Activated naive CD4-positive, alpha-beta T cell treated with anti-CD3 and anti-CD28 coated beads, Interleukin-2, amount 50 U/mL, for 24 hours (primary cell): ENCODE measurements around the gene GFPT2.

Experiments
- H3K27ac Mint-ChIP-seq: one replicate; pipeline ENCODE4 v1.8.0; 2021; ENCODE audit warnings: mild to moderate bottlenecking, mixed read lengths
- H3K27me3 Mint-ChIP-seq: one replicate; pipeline ENCODE4 v1.8.0; 2021; ENCODE audit warnings: mixed read lengths
- H3K36me3 Mint-ChIP-seq: one replicate; pipeline ENCODE4 v1.8.0; 2021; ENCODE audit warnings: mixed read lengths
- H3K4me1 Mint-ChIP-seq: one replicate; pipeline ENCODE4 v1.8.0; 2021; ENCODE audit warnings: mixed read lengths
- H3K4me3 Mint-ChIP-seq: one replicate; pipeline ENCODE4 v1.8.0; 2021; ENCODE audit warnings: mild to moderate bottlenecking, mixed read lengths
- H3K9me3 Mint-ChIP-seq: one replicate; pipeline ENCODE4 v1.8.0; 2021; ENCODE audit warnings: mixed read lengths

The GFPT2 gene

GRCh38 chr5:180353048-180353979 is at the start of gene GFPT2:
Gene GFPT2, minus strand, starts transcription at chr5:180353336. Its CDS starts 119 bp downstream, at chr5:180353217.
- peak within 1 kb of the TSS; percentile 76 for H3K4me3 Mint-ChIP-seq
- peaks cover 6% of the 10 kb centered on the region for H3K4me1 Mint-ChIP-seq

GRCh38 chr5:180402716-180403115 is 49.6 kb upstream of the GFPT2 start:
- no peaks in the 10 kb centered on the region for H3K36me3 Mint-ChIP-seq
- H3K27me3 Mint-ChIP-seq = peaks cover 12% of the 10 kb centered on the region
- H3K27ac Mint-ChIP-seq = no peak overlapping the region
- H3K4me1 Mint-ChIP-seq = no peaks in the 10 kb centered on the region
- no peak overlapping the region for H3K4me3 Mint-ChIP-seq
- H3K9me3 Mint-ChIP-seq = no peaks in the 10 kb centered on the region

More at GRCh38 chr5:180353048-180353979, at the start of gene GFPT2:
- H3K9me3 Mint-ChIP-seq = no peaks in the 10 kb centered on the region
- peaks cover 31% of the 10 kb centered on the region for H3K27me3 Mint-ChIP-seq
- H3K27ac Mint-ChIP-seq = no peak within 1 kb of the TSS
- H3K36me3 Mint-ChIP-seq = no peaks in the 10 kb centered on the region

GRCh38 chr5:180401229-180401907 is 48.2 kb upstream of the GFPT2 start:
- H3K4me1 Mint-ChIP-seq = no peaks in the 10 kb centered on the region
- H3K27me3 Mint-ChIP-seq = peaks cover 10% of the 10 kb centered on the region
- H3K27ac Mint-ChIP-seq = no peak overlapping the region

GRCh38 chr5:180400416-180400815 is 47.3 kb upstream of the GFPT2 start:
- no peaks in the 10 kb centered on the region for H3K36me3 Mint-ChIP-seq
- H3K9me3 Mint-ChIP-seq = no peaks in the 10 kb centered on the region
- H3K27me3 Mint-ChIP-seq = peaks cover 11% of the 10 kb centered on the region
- no peak overlapping the region for H3K4me3 Mint-ChIP-seq
- H3K4me1 Mint-ChIP-seq = no peaks in the 10 kb centered on the region
- no peak overlapping the region for H3K27ac Mint-ChIP-seq

More at GRCh38 chr5:180401229-180401907, 48.2 kb upstream of the GFPT2 start:
- H3K9me3 Mint-ChIP-seq = no peaks in the 10 kb centered on the region
- no peak overlapping the region for H3K4me3 Mint-ChIP-seq
- no peaks in the 10 kb centered on the region for H3K36me3 Mint-ChIP-seq

- peaks cover 11% of the 10 kb centered on the region for H3K27me3 Mint-ChIP-seq
- H3K4me1 Mint-ChIP-seq = no peaks in the 10 kb centered on the region
- no peaks in the 10 kb centered on the region for H3K36me3 Mint-ChIP-seq
- no peaks in the 10 kb centered on the region for H3K9me3 Mint-ChIP-seq
- H3K27ac Mint-ChIP-seq = no peak overlapping the region
- H3K4me3 Mint-ChIP-seq = no peak overlapping the region
These were observed 46.5 kb upstream of the GFPT2 start for GRCh38 chr5:180399401-180400215.

- Mint-ChIP-seq H3K4me3 (no peak overlapping the region), H3K27ac (no peak overlapping the region), H3K4me1 (no peaks in the 10 kb centered on the region)
These were observed 43.8 kb upstream of the GFPT2 start for GRCh38 chr5:180396926-180397325.

GRCh38 chr5:180395540-180396274 is 42.6 kb upstream of the GFPT2 start:
- no peaks in the 10 kb centered on the region for H3K9me3 Mint-ChIP-seq
- no peaks in the 10 kb centered on the region for H3K4me1 Mint-ChIP-seq
- H3K4me3 Mint-ChIP-seq = no peak overlapping the region
- no peak overlapping the region for H3K27ac Mint-ChIP-seq
- peaks cover 5% of the 10 kb centered on the region for H3K27me3 Mint-ChIP-seq
- H3K36me3 Mint-ChIP-seq = no peaks in the 10 kb centered on the region

More at GRCh38 chr5:180396926-180397325, 43.8 kb upstream of the GFPT2 start:
- H3K9me3 Mint-ChIP-seq = no peaks in the 10 kb centered on the region
- no peaks in the 10 kb centered on the region for H3K36me3 Mint-ChIP-seq
- peaks cover 8% of the 10 kb centered on the region for H3K27me3 Mint-ChIP-seq

GRCh38 chr5:180394031-180394636 is 41.0 kb upstream of the GFPT2 start:
- H3K36me3 Mint-ChIP-seq = no peaks in the 10 kb centered on the region
- no peaks in the 10 kb centered on the region for H3K4me1 Mint-ChIP-seq
- H3K9me3 Mint-ChIP-seq = no peaks in the 10 kb centered on the region
- no peak overlapping the region for H3K4me3 Mint-ChIP-seq
- peaks cover 5% of the 10 kb centered on the region for H3K27me3 Mint-ChIP-seq
- no peak overlapping the region for H3K27ac Mint-ChIP-seq

GRCh38 chr5:180391276-180391675 is 38.1 kb upstream of the GFPT2 start:
- no peaks in the 10 kb centered on the region for H3K36me3 Mint-ChIP-seq
- no peaks in the 10 kb centered on the region for H3K9me3 Mint-ChIP-seq
- H3K4me1 Mint-ChIP-seq = no peaks in the 10 kb centered on the region
- H3K27me3 Mint-ChIP-seq = peaks cover 5% of the 10 kb centered on the region
- no peak overlapping the region for H3K27ac Mint-ChIP-seq
- H3K4me3 Mint-ChIP-seq = no peak overlapping the region

GRCh38 chr5:180390441-180391190 is 37.5 kb upstream of the GFPT2 start:
- Mint-ChIP-seq H3K27ac (no peak overlapping the region), H3K36me3 (no peaks in the 10 kb centered on the region), H3K27me3 (peaks cover 5% of the 10 kb centered on the region), H3K9me3 (no peaks in the 10 kb centered on the region), H3K4me1 (no peaks in the 10 kb centered on the region), H3K4me3 (no peak overlapping the region)

- H3K4me1 Mint-ChIP-seq = no peaks in the 10 kb centered on the region
- H3K36me3 Mint-ChIP-seq = no peaks in the 10 kb centered on the region
- no peaks in the 10 kb centered on the region for H3K9me3 Mint-ChIP-seq
- no peak overlapping the region for H3K27ac Mint-ChIP-seq
- H3K4me3 Mint-ChIP-seq = no peak overlapping the region
- peaks cover 3% of the 10 kb centered on the region for H3K27me3 Mint-ChIP-seq
These were observed 36.3 kb upstream of the GFPT2 start for GRCh38 chr5:180389252-180390101.

GRCh38 chr5:180387798-180388197 is 34.7 kb upstream of the GFPT2 start:
- Mint-ChIP-seq H3K4me3 (no peak overlapping the region), H3K36me3 (no peaks in the 10 kb centered on the region), H3K27ac (no peak overlapping the region), H3K4me1 (no peaks in the 10 kb centered on the region), H3K9me3 (no peaks in the 10 kb centered on the region), H3K27me3 (no peaks in the 10 kb centered on the region)

GRCh38 chr5:180382926-180383325 is 29.8 kb upstream of the GFPT2 start:
- Mint-ChIP-seq H3K27ac (no peak overlapping the region), H3K4me3 (no peak overlapping the region), H3K4me1 (no peaks in the 10 kb centered on the region), H3K36me3 (no peaks in the 10 kb centered on the region), H3K9me3 (no peaks in the 10 kb centered on the region), H3K27me3 (no peaks in the 10 kb centered on the region)
